ENCODE data around the gene ANKUB1.

GRCh38 chr3:149809699-149810098 lies 17.3 kb upstream of the ANKUB1 start:
- TF ChIP-seq TAF1 (IDR thresholded peaks at IDR 0.05; ENCODE audit: borderline replicate concordance, insufficient read depth, low read length) (no peak), REST (IDR thresholded peaks at IDR 0.05; ENCODE audit: insufficient read depth in 1 of 2, low read depth in 2 of 2, low read length in 2 of 2) (no peak)

All from PFSK-1 (cell line).